Epithelial cell of proximal tubule (primary cell): ENCODE data around the gene UNC5A. TPM values are rescaled to one million over a fixed set of nuclear protein-coding genes. Genes with fewer than 3 reads are reported as not detected.

Source experiments
- DNase-seq: peaks from one replicate; pipeline ENCODE4 v3.0.0-alpha.2; 2011; ENCODE audit warnings: low read depth
- H3K4me3 ChIP-seq: 2 replicates; pipeline ENCODE4 v1.5.1; 2011; ENCODE audit warnings: low read depth, mild to moderate bottlenecking, low read length
- CTCF ChIP-seq: conservative IDR thresholded peaks from 2 replicates; pipeline ENCODE4 v1.5.1; 2012; ENCODE audit warnings: low read depth, mild to moderate bottlenecking, low read length
- total RNA-seq: library from RNA; depleted of rRNA; stranded (reverse); fragments of >200 nt; gene quantifications from 2 replicates; pipeline ENCODE4 v1.2.3, GENCODE V29; 2015

Gene UNC5A
- total RNA-seq, 1 donor from 2014 or later = 1.2 TPM

- DNase-seq = no peak
- TF ChIP-seq CTCF = no peak
- H3K4me3 ChIP-seq = no peak overlapping the region
Measured at GRCh38 chr5:176862330-176862995, 52.1 kb downstream of the UNC5A start.

- no peak for DNase-seq
- no peak overlapping the region for H3K4me3 ChIP-seq
- no peak for TF ChIP-seq CTCF
Measured at GRCh38 chr5:176863041-176863764, 52.8 kb downstream of the UNC5A start.

- no peak for TF ChIP-seq CTCF
- DNase-seq = no peak
- H3K4me3 ChIP-seq = no peak overlapping the region
Measured at GRCh38 chr5:176863765-176864098, 53.4 kb downstream of the UNC5A start.

GRCh38 chr5:176864755-176865154 lies 54.4 kb downstream of the UNC5A start:
- TF ChIP-seq CTCF = no peak
- H3K4me3 ChIP-seq = no peak overlapping the region

GRCh38 chr5:176865964-176866363 lies 55.6 kb downstream of the UNC5A start:
- no peak overlapping the region for H3K4me3 ChIP-seq
- DNase-seq = no peak
- TF ChIP-seq CTCF = no peak

More at GRCh38 chr5:176864755-176865154, 54.4 kb downstream of the UNC5A start:
- DNase-seq = no peak

- DNase-seq = no peak
- H3K4me3 ChIP-seq = no peak overlapping the region
- TF ChIP-seq CTCF = no peak
Measured at GRCh38 chr5:176866707-176867310, 56.5 kb downstream of the UNC5A start.
